Nephron (organoid): Measurements from ENCODE around the gene KCNAB1.

Experiments
- H3K27ac Mint-ChIP-seq, 3 experiments: 2 replicates each; pipeline ENCODE4 v1.8.0; 2020; ENCODE audit warnings: mixed read lengths in 3 of 3, mild to moderate bottlenecking in 2 of 3, moderate library complexity in 1 of 3
- H3K27me3 Mint-ChIP-seq: 2 replicates; pipeline ENCODE4 v1.8.0; 2021; ENCODE audit warnings: low read depth, mild to moderate bottlenecking, moderate library complexity, mixed read lengths
- H3K36me3 Mint-ChIP-seq: 2 replicates; pipeline ENCODE4 v1.8.0; 2020; ENCODE audit warnings: low read depth, mixed read lengths
- H3K4me1 Mint-ChIP-seq: 2 replicates; pipeline ENCODE4 v1.8.0; 2020; ENCODE audit warnings: mixed read lengths
- H3K4me3 Mint-ChIP-seq, 3 experiments: 2 replicates each; pipeline ENCODE4 v1.8.0; 2020; ENCODE audit warnings: mild to moderate bottlenecking in 3 of 3, mixed read lengths in 3 of 3, moderate library complexity in 2 of 3
- H3K9me3 Mint-ChIP-seq: 2 replicates; pipeline ENCODE4 v1.8.0; 2020; ENCODE audit warnings: mixed read lengths
- CTCF ChIP-seq, 3 experiments: fragments of 200-600 bp; sonication (generic); IDR thresholded peaks; one replicate each; pipeline ENCODE4 v1.5.0; 2021; ENCODE audit warnings: antibody characterized with exemption in 3 of 3; ENCODE audit not compliant: unreplicated experiment in 3 of 3

The KCNAB1 gene

GRCh38 chr3:156518726-156519125 is 398.3 kb downstream of the KCNAB1 start:
- no peaks in the 10 kb centered on the region for H3K9me3 Mint-ChIP-seq
- peaks cover 4% of the 10 kb centered on the region for H3K27me3 Mint-ChIP-seq
- no peaks in the 10 kb centered on the region for H3K36me3 Mint-ChIP-seq
- H3K4me1 Mint-ChIP-seq = peaks cover 8% of the 10 kb centered on the region
- H3K27ac Mint-ChIP-seq = peak overlapping the region in 1 of 3 experiments; percentile 5
- no peak overlapping the region for H3K4me3 Mint-ChIP-seq
- TF ChIP-seq CTCF (IDR thresholded peaks at IDR 0.05; ENCODE audit: unreplicated experiment in 3 of 3) = no peak

GRCh38 chr3:156519758-156520162 is 399.4 kb downstream of the KCNAB1 start:
- H3K9me3 Mint-ChIP-seq = no peaks in the 10 kb centered on the region
- no peak overlapping the region for H3K4me3 Mint-ChIP-seq

GRCh38 chr3:156522673-156523072 is 402.3 kb downstream of the KCNAB1 start:
- TF ChIP-seq CTCF (IDR thresholded peaks at IDR 0.05; ENCODE audit: unreplicated experiment in 3 of 3) = no peak
- H3K9me3 Mint-ChIP-seq = no peaks in the 10 kb centered on the region
- no peaks in the 10 kb centered on the region for H3K36me3 Mint-ChIP-seq
- peaks cover 8% of the 10 kb centered on the region for H3K4me1 Mint-ChIP-seq
- peaks cover 4% of the 10 kb centered on the region for H3K27me3 Mint-ChIP-seq
- H3K27ac Mint-ChIP-seq = no peak overlapping the region
- H3K4me3 Mint-ChIP-seq = no peak overlapping the region

More at GRCh38 chr3:156519758-156520162, 399.4 kb downstream of the KCNAB1 start:
- Mint-ChIP-seq H3K36me3 (no peaks in the 10 kb centered on the region), H3K27me3 (peaks cover 4% of the 10 kb centered on the region), H3K4me1 (peaks cover 8% of the 10 kb centered on the region), H3K27ac (no peak overlapping the region)
- no peak for TF ChIP-seq CTCF (IDR thresholded peaks at IDR 0.05; ENCODE audit: unreplicated experiment in 3 of 3)

GRCh38 chr3:156525808-156526207 is 405.4 kb downstream of the KCNAB1 start:
- no peaks in the 10 kb centered on the region for H3K36me3 Mint-ChIP-seq
- H3K4me3 Mint-ChIP-seq = no peak overlapping the region
- no peak for TF ChIP-seq CTCF (IDR thresholded peaks at IDR 0.05; ENCODE audit: unreplicated experiment in 3 of 3)

GRCh38 chr3:156527060-156527459 is 406.7 kb downstream of the KCNAB1 start:
- Mint-ChIP-seq H3K4me1 (peaks cover 9% of the 10 kb centered on the region), H3K9me3 (no peaks in the 10 kb centered on the region), H3K27me3 (peaks cover 12% of the 10 kb centered on the region), H3K27ac (no peak overlapping the region), H3K36me3 (no peaks in the 10 kb centered on the region), H3K4me3 (no peak overlapping the region)
- TF ChIP-seq CTCF (IDR thresholded peaks at IDR 0.05; ENCODE audit: unreplicated experiment in 3 of 3) = no peak

More at GRCh38 chr3:156525808-156526207, 405.4 kb downstream of the KCNAB1 start:
- H3K9me3 Mint-ChIP-seq = no peaks in the 10 kb centered on the region
- H3K27me3 Mint-ChIP-seq = peaks cover 12% of the 10 kb centered on the region
- H3K27ac Mint-ChIP-seq = no peak overlapping the region
- peaks cover 9% of the 10 kb centered on the region for H3K4me1 Mint-ChIP-seq

- H3K4me3 Mint-ChIP-seq = no peak overlapping the region
- H3K4me1 Mint-ChIP-seq = peaks cover 31% of the 10 kb centered on the region
- no peaks in the 10 kb centered on the region for H3K9me3 Mint-ChIP-seq
Measured at GRCh38 chr3:156530980-156531379, 410.6 kb downstream of the KCNAB1 start.

More at GRCh38 chr3:156530980-156531379, 410.6 kb downstream of the KCNAB1 start:
- TF ChIP-seq CTCF (IDR thresholded peaks at IDR 0.05; ENCODE audit: unreplicated experiment in 3 of 3) = no peak
- H3K27ac Mint-ChIP-seq = no peak overlapping the region
- no peaks in the 10 kb centered on the region for H3K36me3 Mint-ChIP-seq
- peaks cover 12% of the 10 kb centered on the region for H3K27me3 Mint-ChIP-seq
